ENCODE measurements around the gene KCNK2.

KCNK2 gene

DNA sequence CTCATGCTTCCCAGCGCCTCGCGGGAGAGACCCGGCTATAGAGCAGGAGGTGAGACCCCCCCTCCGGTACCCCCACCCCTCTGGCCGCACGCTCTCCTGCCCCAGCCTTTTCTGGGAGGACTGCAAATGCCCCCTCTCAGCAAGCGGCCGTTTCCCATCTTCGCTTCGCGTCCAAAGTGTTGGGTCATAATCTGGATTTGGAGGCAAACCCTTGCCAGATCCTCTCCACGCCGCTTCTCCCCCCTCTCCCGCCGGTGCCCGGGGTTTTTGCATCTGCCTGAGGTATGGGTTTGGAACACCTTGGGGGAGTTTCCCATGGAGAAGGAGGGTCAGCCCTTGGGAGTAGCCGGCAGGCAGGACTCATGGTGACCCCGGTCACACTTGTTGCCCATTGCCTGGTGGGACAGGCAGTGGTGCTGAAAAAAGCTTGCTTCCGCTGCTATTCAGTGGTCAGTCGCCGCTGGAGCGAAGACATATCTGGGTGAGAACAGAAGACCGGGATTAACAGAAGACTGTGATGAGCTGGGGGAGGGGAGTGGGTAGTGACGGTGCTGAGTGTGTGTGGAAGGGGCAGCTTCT is 935 bp downstream of the KCNK2 start:
- H4K20me1 ChIP-seq (ENCODE audit: insufficient read depth): no peaks in the 10 kb centered on the region
- H3K27ac ChIP-seq: no peak overlapping the region
- no peak overlapping the region for H2AFZ ChIP-seq (ENCODE audit: low read depth)
- H3K36me3 ChIP-seq (ENCODE audit: insufficient read depth): no peaks in the 10 kb centered on the region
- H3K4me2 ChIP-seq: no peak overlapping the region
- no peaks in the 10 kb centered on the region for H3K79me2 ChIP-seq (ENCODE audit: insufficient read depth, low read depth)
- H3K4me3 ChIP-seq (IDR thresholded peaks at IDR 0.05; ENCODE audit: insufficient read depth, low read depth, low read length): no peak overlapping the region
- TF ChIP-seq, protein P1, sequence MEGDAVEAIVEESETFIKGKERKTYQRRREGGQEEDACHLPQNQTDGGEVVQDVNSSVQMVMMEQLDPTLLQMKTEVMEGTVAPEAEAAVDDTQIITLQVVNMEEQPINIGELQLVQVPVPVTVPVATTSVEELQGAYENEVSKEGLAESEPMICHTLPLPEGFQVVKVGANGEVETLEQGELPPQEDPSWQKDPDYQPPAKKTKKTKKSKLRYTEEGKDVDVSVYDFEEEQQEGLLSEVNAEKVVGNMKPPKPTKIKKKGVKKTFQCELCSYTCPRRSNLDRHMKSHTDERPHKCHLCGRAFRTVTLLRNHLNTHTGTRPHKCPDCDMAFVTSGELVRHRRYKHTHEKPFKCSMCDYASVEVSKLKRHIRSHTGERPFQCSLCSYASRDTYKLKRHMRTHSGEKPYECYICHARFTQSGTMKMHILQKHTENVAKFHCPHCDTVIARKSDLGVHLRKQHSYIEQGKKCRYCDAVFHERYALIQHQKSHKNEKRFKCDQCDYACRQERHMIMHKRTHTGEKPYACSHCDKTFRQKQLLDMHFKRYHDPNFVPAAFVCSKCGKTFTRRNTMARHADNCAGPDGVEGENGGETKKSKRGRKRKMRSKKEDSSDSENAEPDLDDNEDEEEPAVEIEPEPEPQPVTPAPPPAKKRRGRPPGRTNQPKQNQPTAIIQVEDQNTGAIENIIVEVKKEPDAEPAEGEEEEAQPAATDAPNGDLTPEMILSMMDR (conservative IDR thresholded peaks at IDR 0.05; ENCODE audit: low read depth, low read length): no peak
- H3K4me1 ChIP-seq (ENCODE audit: low read depth, poor library complexity, severe bottlenecking): no peaks in the 10 kb centered on the region
- no peak overlapping the region for H3K9ac ChIP-seq
- H3K27me3 ChIP-seq (ENCODE audit: insufficient read depth, low read depth): no peaks in the 10 kb centered on the region

DNA sequence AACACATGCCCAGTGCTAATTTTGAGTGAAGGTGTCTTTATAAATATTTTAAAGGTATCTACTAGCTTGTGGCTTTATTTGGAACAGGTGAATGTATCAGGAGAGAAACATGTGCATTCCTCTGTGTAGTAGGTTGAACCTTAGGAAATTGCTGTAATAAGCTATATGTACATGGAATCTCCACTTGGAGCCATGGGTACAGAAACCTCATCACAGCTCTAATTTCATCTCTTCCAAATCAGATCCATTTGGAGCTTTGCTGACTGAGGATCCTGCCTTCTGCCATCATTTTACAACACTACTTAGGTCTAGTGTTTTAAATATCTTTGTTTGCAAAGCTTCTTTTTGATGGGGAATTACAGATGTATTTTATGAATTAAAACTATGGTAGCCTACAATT is 2.1 kb downstream of the KCNK2 start:
- no peak overlapping the region for H3K4me2 ChIP-seq
- no peaks in the 10 kb centered on the region for H4K20me1 ChIP-seq (ENCODE audit: insufficient read depth)
- no peak overlapping the region for H3K27ac ChIP-seq
- no peaks in the 10 kb centered on the region for H3K79me2 ChIP-seq (ENCODE audit: insufficient read depth, low read depth)
- TF ChIP-seq, protein P1 (conservative IDR thresholded peaks at IDR 0.05; ENCODE audit: low read depth, low read length): no peak
- no peaks in the 10 kb centered on the region for H3K4me1 ChIP-seq (ENCODE audit: low read depth, poor library complexity, severe bottlenecking)
- H3K4me3 ChIP-seq (IDR thresholded peaks at IDR 0.05; ENCODE audit: insufficient read depth, low read depth, low read length): no peak overlapping the region
- no peak overlapping the region for H2AFZ ChIP-seq (ENCODE audit: low read depth)
- H3K27me3 ChIP-seq (ENCODE audit: insufficient read depth, low read depth): no peaks in the 10 kb centered on the region
- H3K9ac ChIP-seq: no peak overlapping the region
- no peaks in the 10 kb centered on the region for H3K36me3 ChIP-seq (ENCODE audit: insufficient read depth)

DNA sequence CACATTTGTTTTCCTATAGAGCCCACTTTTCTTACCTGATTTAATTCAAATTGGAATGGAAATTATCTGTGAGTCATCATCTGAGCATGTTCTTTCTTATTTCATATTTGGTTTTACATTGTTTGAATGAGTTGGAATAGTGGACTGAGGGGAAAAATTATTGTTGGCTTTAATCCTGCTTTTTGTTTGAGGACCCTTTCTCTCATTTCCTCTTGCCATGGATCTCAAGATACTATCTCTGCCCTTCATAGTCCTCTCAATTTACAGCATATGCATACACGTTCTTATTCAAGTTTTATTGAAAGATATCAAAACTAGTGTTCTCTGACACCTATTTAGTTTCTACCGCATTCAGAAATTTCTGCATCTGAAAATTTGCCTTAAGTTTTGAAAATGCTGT is 5.1 kb downstream of the KCNK2 start:
- Histone ChIP-seq H3K27me3 (ENCODE audit: insufficient read depth, low read depth) (no peaks in the 10 kb centered on the region), H3K79me2 (ENCODE audit: insufficient read depth, low read depth) (no peaks in the 10 kb centered on the region), H3K9ac (no peak overlapping the region), H2AFZ (ENCODE audit: low read depth) (no peak overlapping the region), H3K4me2 (no peak overlapping the region), H3K27ac (no peak overlapping the region), H3K4me3 (IDR thresholded peaks at IDR 0.05; ENCODE audit: insufficient read depth, low read depth, low read length) (no peak overlapping the region), H3K36me3 (ENCODE audit: insufficient read depth) (no peaks in the 10 kb centered on the region), H4K20me1 (ENCODE audit: insufficient read depth) (no peaks in the 10 kb centered on the region), H3K4me1 (ENCODE audit: low read depth, poor library complexity, severe bottlenecking) (no peaks in the 10 kb centered on the region)
- TF ChIP-seq, protein P1 (conservative IDR thresholded peaks at IDR 0.05; ENCODE audit: low read depth, low read length): no peak

DNA sequence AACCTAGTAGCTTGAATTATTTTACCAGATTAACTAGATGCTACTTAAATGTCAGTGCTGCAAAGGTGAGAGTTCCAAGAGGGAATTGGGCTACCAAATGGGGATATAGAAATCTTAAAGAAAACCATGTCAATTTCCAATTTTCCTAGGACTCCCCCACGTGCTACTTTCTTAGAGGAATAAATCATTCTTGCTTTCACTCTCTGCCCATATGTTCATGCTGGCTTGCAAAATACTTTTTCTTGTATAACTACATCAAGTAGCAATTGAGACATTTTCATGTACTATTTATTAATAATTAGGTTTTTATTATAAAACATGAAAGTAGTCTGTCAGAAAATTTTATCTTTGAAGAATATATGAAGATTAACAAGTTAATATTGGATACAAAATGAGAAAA is 11.8 kb downstream of the KCNK2 start:
- TF ChIP-seq, protein P1 (conservative IDR thresholded peaks at IDR 0.05; ENCODE audit: low read depth, low read length): no peak
- no peaks in the 10 kb centered on the region for H4K20me1 ChIP-seq (ENCODE audit: insufficient read depth)

More for the DNA sequence above, 11.8 kb downstream of the KCNK2 start:
- Histone ChIP-seq H3K27ac (no peak overlapping the region), H3K79me2 (ENCODE audit: insufficient read depth, low read depth) (no peaks in the 10 kb centered on the region), H3K9ac (no peak overlapping the region), H3K4me1 (ENCODE audit: low read depth, poor library complexity, severe bottlenecking) (no peaks in the 10 kb centered on the region), H3K4me3 (IDR thresholded peaks at IDR 0.05; ENCODE audit: insufficient read depth, low read depth, low read length) (no peak overlapping the region), H3K4me2 (no peak overlapping the region), H3K27me3 (ENCODE audit: insufficient read depth, low read depth) (no peaks in the 10 kb centered on the region), H2AFZ (ENCODE audit: low read depth) (no peak overlapping the region), H3K36me3 (ENCODE audit: insufficient read depth) (no peaks in the 10 kb centered on the region)
